ENCODE measurements around the gene WDR86. TPM values are rescaled to one million over a fixed set of nuclear protein-coding genes. Genes with fewer than 3 reads are reported as not detected.
A peak's percentile ranks its signal among the peaks of the same experiment; 100 is the strongest.

WDR86 gene
- polyA plus RNA-seq, 10 donors = 1.7 to 7.5 (median 4.6) TPM

GRCh38 chr7:151408498-151408838, 1.4 kb downstream of the WDR86 start:
- no peak for DNase-seq

GRCh38 chr7:151406886-151407583, 2.8 kb downstream of the WDR86 start:
- DNase-seq = no peak

DNA sequence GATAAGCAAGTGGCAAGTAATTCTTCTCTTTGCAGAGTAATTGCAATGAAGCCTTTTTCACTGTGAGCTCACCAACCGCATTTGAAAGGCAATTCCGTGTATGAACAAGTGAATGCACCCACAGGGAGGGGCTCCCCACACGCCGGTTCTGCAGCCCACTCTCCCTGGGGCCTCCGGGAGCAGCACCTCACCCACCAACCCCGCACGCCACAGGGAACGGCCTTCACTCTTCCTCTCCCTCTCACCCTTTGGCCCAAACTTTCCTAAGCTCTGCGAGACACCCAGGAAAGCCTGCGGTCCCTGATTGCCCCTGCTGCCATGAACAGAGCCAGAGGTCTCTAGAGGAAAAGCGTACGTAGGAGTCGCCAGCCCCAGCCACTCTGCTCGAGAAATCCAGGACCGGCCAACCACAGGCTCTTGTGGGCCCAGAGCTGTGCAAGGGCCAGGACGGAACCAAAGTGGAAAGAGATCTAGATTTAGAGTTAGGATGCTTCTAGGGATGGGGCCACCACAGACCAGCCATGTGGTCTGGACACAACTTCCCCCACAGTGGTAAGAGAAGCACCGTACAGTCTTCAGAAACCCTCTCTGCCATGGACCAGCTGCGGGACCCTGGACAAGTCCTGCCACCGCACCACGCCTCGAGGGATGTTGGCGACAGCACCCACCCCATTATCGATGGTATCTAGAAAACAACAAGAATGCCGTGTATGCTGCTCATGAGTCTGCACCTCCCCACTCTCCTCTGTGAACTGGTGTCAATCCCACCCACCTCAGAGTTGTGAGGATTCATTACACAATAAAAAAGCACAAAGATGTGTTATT, 3.6 kb downstream of the WDR86 start:
- no peak for DNase-seq

DNA sequence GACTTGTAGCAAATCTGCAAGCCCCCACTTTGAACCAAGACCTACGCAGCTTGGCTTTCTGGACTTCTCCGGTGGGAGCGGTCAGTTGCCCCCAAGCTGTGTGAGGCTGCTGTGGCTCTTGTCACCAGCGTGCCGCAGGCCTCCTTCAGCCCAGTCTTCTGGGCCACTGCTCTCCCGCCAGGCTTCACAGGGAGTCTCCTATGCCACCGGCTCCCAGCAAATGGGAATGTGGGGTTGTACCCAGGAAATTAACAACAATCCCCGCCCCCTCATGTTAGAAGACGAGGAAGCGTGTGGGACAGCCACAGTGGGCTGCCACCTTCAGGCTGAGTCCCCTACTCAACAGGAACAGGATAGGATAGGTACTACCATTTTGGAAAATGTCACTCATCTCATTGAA, 4.2 kb downstream of the WDR86 start:
- DNase-seq = no peak

GRCh38 chr7:151405056-151405455, 4.8 kb downstream of the WDR86 start:
- no peak for DNase-seq

DNA sequence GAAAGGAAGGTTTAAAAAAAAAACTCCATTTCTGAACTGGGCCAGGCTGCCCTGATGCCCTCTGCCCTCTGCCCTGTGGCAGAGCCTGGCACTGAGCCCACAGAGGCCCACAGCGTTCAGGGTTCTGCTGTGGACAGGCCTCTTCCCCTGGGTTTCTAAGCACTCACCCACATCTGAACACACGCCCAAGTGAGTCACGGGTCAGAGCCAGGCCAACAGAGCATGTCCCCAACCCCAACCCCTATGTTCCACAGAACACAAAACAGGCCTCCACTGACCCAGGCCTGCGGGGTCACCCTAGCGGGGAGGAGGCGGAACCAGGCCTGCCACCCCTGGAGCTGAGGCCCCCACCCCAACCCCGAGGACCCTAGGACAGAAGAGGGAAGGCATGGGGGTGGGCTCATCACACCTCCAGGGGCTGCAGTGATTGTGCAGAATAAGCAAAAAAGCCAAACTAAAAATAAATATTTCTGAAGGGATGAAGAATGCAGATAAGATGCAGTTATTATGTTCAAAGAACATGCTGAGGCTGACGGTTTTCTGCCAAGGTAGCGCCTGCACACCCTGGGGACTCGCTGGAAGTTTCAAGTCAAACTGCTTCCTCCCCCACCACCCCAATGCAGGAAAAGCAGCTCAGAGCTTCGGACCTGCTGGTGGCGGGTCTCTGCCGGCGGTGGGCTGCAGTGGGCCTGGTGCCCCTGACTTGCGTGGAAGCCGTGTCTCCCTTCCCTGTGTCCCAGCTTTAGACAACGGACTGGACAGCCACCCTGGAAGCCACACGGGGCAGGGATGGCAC, 5.4 kb downstream of the WDR86 start:
- DNase-seq = peak in 1 of 3 donors; percentile 31

DNA sequence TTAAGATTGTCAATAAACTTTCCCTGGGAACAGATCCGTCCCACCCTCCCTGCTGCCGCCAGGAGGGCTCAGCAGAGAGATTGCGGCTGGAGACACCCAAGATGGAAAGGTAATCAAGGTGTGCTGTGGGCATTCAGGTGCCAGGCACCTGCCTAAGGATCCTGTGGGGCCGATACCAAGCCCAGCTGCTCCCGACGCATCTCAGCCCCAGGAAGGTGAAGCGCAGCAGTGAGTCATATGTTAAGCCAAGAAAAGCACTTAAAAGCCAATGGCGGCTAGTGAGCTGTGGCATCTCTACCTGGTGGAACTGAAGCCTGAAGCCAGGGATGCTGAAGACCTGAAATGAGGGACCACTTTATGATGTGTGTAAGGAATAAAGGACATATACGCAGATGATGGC, 6.1 kb downstream of the WDR86 start:
- no peak for DNase-seq

DNA sequence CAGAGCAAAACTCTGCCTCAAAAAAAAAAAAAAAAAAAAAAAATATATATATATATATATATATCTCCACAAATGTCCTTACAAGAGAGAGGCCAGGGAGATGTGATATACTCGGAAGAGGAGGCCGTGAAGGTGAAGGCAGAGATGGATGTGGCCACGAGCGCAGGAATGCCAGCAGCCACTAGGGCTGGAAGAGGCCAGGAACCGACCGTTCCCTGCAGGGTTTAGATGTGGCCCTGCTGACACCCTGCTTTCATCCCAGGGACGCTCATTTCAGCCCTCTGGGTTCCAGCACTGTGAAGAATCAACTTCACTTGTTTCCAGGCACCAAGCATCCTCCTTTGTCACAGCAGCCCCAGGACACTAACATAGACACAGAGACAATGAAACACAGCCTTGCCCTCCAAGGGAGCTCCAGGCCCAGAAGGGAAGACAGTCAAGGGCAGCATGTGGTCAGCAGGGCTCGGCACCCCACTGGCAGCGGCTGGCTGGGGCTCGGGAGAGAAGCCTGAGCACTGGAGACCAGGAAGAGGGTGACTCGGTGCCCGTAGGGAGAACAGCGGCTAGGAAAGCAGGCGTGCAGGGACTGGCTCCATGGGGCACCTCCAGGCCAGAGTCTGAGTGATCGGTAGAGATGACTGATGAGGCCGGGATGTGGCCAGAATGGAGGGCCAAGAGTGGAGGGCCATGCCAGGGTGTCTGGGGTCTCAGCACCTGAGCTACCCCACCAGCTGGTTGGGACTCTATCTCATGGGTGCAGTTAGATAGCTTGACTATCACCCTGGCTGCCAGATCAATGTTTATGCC, 7.6 kb downstream of the WDR86 start:
- no peak for DNase-seq

- no peak for DNase-seq
These were observed 9.1 kb downstream of the WDR86 start for GRCh38 chr7:151400626-151401315.

DNA sequence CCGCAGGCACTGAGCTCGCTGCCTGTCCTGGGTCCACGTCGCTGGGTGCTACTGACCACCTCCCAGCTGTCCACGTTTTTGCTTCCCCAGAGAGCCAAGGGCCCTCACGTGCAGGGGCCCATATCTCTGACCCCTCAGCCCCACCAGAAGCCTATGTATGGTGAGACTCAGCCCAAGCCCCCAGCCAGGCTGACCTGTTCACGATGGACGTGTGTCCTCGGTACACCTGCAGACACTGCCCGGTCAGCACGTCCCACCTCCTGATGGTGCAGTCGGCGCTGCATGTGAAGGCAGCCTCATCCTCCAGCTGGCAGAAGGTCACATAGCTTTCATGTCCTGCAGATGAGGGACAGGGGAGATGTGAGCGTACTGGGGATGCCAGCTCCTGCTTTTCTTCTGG, 9.9 kb downstream of the WDR86 start:
- no peak for DNase-seq

- no peak for DNase-seq
These were observed 10.6 kb downstream of the WDR86 start for GRCh38 chr7:151399305-151399601.

GRCh38 chr7:151398446-151399304, 11.2 kb downstream of the WDR86 start:
- no peak for DNase-seq

- no peak for DNase-seq
These were observed 12.8 kb downstream of the WDR86 start for GRCh38 chr7:151397026-151397425.

DNA sequence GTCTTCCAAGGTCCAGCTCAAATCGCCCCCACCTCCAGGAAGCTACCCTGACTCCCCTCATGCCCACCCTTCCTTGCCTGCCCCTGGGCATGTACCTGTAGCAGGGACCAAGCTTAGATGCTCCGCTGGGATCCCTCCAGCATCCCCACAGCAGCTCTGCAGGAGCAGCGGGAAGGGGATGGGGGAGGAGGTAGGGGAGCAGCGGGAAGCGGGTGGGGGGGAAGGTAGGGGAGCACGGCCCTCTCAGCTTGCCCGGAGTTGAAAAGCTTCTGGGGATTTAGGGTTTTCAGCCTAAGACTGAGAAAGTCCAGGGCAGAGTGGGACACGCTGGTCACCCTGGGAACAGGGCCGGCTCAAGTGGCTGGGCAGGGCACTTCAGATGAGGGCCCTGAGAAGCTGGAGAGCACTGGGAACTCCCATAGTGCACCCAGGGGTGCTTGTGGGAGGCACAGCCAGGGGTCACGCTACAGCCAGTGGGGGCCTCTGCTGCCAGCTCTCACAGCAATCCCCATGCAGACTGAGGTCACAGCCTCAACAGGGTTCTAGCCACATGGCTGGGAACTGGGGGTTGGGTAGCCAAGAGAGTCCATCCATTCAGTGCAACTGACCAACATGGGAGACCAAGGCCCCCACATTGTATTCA, 13.4 kb downstream of the WDR86 start:
- no peak for DNase-seq

- DNase-seq = no peak
These were observed 14.8 kb downstream of the WDR86 start for GRCh38 chr7:151395036-151395367.

DNA sequence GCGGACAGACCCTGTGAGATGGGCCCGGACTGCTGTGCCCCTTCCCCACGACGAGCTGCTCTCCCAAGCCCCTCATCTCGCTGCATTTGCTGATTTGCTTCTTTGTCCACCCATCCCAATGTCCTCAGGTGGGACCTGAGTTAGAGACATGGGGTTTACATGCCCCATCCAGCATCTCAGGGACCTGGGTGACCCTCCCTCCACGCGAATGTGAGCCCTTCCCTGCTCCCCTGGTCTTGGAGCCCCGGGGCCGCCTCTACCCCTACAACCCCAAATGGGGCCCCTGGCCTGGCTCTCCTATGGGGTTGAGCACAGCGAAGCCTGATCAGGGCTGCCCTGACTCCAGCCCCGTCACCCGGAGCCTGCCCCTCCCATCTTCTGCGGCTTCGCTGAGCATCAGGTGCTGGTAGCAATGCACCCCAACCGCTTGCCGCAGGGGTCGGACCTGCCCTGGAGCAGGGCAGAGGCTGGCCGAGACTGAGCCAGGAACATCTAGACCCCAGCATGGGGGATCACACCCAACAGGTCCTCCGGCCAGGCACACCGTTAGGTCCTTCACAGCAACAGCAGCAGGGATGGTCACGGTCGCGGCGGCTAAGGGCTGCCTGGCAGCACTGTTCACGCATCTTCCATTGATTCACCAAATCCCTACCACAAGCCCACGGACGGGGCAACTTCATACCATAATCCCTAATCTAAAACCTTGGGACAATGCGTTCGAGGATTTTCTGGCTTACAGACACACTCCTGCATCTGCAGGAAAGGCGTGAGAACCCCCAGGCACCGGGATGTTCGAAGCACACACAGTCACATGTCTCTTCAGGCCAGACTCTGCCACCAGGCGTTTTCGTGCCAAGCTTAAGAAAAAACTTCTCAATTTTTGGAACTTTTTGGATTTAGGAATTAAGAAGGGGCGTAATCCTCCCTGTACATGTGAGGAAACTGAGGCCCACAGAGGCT, 15.5 kb downstream of the WDR86 start:
- no peak for DNase-seq

GRCh38 chr7:151393031-151393977, 16.5 kb downstream of the WDR86 start:
- DNase-seq = no peak

- DNase-seq = no peak
These were observed 17.4 kb downstream of the WDR86 start for GRCh38 chr7:151392426-151392825.

Measured in muscle of back (tissue), 11 donors.